GM21717 (cell line): ENCODE results near the gene LRRC3C.

ENCODE experiments used
- ATAC-seq: cut with Tn5 transposase; IDR thresholded peaks from one replicate; pipeline ENCODE4 v1.9.1; 2021; ENCODE audit warnings: mild to moderate bottlenecking, moderate library complexity; ENCODE audit not compliant: unreplicated experiment

The LRRC3C gene

DNA sequence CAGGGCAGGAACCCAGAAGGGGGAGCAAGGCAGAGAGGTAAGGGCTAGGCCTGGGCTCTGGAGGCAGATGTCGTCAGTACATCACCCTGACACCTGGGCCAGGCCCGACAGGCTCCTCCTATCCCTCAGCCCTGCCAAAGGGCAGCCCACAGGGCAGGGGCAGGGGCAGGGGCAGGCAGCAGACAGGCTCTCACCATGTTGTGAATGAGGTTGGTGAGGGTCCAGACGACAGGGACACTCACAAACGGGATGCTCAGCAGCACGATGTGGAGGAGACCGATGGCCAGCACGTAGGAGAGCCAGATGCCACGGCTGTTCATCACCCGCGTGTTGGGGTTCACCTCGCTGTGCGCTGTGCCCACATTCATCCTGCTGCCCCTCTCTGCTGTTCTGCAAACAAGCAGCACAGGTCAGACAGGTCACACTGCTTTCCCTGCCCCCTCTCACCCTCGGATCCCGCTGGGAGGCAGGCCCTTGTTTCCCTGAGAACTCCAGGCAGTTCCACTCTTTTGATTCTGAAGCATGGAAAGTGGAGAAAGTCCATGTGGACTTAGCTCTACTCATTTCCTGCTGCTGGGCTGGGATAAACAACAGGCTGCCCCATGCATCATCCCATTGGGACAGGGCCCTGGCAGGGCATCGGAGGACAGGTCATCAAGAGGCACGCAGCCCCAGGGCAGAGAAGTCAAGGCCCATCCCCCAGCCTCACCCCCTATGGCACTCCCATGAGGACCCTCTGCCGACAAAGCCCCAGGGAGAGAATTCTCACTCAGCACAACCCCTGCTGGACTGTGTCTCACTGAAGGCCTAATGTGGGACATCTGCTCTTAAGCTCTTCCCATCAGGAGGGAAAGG, 3.5 kb upstream of the LRRC3C start:
- no peak for ATAC-seq

DNA sequence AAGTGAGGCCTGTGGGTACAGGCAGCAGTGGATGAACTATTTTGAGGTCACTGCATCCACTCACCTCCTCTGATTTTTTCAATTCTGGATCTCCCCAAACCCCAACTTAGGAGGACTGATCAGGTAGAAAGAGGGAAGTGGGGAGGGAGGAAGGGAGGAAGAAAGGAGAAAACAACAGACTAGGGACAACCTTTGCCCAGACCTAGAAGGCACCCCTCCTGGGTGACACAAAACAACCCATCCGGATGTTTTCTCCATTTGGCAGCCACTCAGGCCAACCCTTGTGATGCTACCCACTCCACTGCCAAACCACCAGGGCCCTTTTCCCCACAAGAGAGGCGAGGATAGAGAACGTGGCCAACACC, 2.9 kb upstream of the LRRC3C start:
- ATAC-seq: no peak

DNA sequence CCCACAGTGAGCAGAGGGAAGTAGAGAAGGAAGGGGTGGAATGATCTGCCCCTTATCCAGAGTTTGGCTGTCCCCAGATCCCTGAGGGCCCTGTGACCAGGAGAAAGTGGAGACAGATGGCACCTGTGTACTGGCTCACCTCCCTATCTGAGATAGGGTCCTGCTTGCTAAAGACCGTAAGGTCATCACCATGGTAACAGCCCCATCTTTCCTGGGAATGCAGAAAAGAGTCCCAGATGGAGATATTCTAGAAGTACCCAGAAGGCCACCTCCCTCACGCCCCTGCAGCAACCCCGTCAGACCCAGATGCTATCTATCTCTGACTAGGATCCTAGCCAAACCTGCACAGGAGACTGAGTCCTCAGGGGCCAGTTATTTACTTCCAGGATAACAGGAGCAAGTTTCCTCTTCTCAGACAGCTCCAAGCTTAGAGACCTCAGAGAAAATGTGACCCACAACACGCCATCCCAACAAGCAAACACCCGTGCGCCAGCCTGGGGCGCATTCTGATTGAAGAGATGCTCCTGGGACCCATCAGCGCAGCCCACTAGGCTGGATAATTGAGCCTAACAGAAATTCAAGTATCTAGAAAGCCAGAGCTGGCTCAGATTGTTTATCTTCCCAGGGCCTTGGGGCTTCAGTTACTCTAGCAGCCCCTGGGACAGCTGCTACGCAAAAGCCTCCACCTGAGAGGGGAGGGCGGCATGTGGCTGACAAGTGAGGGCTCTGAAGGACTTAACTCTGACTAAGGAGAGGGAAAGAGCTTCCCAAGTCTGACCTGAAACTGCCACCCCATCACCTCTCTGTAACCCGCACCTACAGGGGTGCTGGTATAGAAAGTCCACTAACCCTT, 2.0 kb upstream of the LRRC3C start:
- ATAC-seq: no peak

- no peak for ATAC-seq
These were observed 1.4 kb upstream of the LRRC3C start for GRCh38 chr17:39926135-39926587.

DNA sequence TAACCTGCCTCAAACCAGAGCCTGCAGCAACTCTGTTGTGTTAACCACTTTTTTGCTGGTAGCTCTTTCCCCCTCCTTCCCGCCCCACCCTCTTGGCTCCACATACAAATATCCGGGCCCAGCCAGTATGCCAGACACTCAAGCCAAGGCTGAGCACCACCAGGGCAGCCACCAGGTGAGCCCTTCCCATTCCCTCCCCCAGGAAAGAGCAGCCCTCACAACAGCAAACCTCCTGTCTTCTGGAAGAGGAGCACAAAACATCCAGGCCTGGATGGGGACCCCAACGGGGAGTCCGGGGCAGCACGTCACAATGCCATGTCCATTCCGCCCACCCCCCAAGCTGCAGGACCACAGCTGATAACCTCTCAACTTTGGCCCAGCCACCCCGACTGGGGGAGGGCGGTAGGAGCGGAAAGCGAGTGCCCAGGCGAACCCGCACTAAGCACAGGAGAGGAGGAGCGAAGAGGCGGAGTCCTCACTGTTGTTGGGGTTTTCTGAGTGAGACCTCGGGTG, 888 bp upstream of the LRRC3C start:
- ATAC-seq: peak; percentile 15

GRCh38 chr17:39927929-39928857, 661 bp downstream of the LRRC3C start:
- ATAC-seq: peak; percentile 18

GRCh38 chr17:39928858-39929645, 1.5 kb downstream of the LRRC3C start:
- ATAC-seq: no peak

DNA sequence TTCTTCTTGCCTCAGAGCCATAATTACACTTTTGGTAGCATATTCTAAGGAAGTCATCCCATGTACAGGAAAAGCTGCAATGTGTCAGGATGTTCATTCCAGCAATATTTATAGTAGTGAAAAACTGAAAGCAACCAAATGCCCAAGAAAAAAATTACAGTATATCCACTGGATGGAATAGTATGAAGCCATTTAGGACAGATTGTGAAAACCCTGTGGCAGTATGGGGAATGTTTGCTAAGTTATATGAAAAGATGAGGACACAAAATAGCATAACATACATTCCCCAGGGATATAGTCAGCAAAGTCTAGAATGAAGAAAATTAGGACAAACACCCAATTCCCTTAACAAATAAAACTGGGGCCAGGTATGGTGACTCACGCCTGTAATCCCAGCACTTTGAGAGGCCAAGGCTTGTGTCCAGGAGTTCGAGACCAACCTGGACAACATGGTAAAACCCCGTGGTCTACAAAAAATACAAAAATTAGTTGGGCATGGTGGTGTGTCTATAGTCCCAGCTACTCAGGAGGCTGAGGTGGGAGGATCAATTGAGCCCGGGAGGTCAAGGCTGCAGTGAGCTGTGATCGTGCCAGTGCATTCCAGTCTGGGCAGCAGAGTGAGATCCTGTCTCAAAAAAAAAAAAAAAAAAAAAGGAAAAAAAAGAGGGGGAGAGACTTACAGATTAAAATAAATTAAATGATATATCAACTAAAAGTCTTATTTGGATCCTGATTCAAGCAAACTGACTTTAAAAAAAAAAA, 2.3 kb downstream of the LRRC3C start:
- ATAC-seq: no peak

- no peak for ATAC-seq
These were observed 6.4 kb downstream of the LRRC3C start for GRCh38 chr17:39933912-39934311.

DNA sequence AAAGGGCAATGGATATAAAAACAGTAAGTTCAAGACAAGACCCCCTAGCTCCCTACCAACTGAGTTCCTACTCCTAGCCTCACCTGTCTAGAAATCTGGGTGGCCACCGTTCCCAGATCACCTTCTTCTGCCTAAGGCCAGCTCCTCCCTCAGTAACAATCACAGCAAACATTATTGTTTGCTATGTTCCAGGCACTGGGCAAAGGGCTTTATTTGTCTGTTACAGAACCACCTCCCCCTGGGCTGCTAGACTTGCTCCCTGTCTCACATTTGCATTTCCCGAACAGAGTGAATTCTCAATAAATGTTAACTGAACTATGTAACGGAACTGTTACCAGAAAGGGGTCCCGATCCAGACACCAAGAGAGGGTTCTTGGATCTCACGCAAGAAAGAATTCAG, 6.8 kb downstream of the LRRC3C start:
- no peak for ATAC-seq

GRCh38 chr17:39935909-39936308, 8.4 kb downstream of the LRRC3C start:
- no peak for ATAC-seq

DNA sequence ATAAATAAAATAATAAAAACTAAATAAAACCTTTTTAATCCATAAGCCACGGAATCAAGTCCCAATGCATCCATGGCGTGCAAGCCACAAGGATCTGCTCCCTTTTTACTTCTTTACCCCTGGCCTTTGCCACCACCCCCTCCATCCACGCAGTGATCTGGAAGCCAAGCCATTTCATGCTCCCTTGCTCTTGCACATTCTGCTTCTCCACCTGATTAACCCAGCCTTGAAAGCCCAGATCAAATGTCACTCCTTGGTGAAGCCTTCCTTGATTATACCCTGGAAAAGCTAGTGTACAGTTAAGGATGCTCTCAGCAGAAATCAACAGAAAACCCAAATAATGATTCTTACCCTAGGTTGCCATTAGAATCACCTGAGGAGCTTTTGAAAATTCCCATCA, 9.9 kb downstream of the LRRC3C start:
- ATAC-seq: no peak

DNA sequence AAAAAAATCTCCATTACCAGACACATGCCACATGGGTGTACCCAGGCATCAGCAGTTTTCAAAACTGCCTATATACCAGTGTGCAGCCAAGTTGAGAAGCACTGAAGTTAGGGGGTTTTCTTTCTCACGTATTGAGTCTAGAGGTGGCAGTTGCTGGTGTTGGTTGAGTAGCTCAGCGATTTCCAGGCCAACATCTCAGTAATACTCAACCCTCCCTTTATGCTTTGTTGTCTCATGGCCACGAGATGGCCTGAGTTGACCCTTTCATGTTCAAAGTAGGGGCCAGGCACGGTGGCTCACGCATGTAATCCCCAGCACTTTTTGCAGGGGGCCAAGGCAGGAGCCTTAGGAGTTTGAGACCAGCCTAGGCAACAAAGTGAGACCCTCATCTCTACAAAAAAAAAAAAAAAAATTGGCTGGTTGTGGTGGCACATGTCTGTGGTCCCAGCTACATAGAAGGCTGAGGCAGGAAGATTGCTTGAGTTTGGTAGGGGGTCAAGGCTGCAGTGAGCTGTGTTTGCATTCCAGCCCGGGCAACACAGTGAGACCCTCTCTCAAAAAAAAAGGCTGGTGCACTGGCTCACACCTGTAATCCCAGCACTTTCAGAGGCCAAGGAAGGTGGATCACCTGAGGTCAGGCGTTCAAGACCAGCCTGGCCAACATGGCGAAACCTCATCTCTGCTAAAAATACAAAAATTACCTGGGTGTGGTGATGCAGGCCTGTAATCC, 10.8 kb downstream of the LRRC3C start:
- no peak for ATAC-seq

- no peak for ATAC-seq
These were observed 11.6 kb downstream of the LRRC3C start for GRCh38 chr17:39939106-39939505.

GRCh38 chr17:39939588-39940419, 12.3 kb downstream of the LRRC3C start:
- ATAC-seq: peak; percentile 58

DNA sequence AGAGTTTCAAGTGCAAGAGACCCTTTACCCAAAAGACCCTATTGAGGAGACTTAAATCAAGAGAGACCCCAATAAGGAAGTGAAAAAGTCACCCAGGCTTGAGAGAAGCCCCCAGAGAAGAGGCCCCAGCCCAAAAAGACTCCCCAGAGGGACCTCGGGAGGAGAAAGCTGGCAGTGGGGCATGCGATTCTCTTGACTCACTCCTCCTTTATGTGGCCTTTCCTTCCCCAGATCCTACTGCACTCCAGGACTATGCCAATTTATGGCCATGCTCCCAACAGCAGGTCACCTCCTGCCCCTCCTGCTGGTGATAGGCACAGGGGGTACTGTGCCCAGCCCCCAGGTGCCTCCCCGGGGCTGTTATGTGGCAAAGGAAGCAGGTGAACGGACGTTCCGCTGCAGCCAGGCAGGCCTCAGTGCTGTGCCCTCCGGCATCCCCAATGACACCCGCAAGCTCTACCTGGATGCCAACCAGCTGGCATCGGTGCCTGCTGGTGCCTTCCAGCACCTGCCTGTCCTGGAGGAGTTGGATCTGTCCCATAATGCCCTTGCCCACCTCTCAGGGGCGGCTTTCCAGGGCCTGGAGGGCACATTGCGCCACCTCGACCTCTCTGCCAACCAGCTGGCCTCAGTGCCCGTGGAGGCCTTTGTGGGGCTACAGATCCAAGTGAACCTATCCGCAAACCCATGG, 16.3 kb downstream of the LRRC3C start:
- ATAC-seq: no peak

DNA sequence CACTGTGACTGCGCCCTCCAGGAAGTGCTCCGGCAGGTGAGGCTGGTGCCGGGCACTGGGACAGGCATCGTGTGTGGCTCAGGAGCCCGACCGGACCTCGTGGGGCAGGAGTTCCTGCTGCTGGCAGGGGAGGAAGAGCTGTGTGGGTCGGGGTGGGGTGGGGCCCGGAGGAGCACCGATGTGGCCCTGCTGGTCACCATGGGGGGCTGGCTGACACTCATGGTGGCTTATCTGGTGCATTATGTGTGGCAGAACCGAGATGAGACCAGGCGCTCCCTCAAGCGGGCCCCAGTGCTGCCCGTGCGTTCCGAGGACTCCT, 16.8 kb downstream of the LRRC3C start:
- ATAC-seq: no peak
